NCI-H2196 (cell line): ENCODE measurements around the gene IL10RA.
A peak's percentile ranks its signal among the peaks of the same experiment; 100 is the strongest.
"Not testable (repeated sequence)": the region's sequence is repeated elsewhere in the genome, so short reads cannot be mapped to it uniquely, and the experiment has no call there.

ENCODE experiments used
- DNase-seq: peaks from one replicate; lab custom pipeline; 2025; ENCODE audit not compliant: unreplicated experiment; lab: John Stamatoyannopoulos, UW

The IL10RA gene

GRCh38 chr11:117961896-117962295 lies 24.3 kb upstream of the IL10RA start:
- DNase-seq = no peak

GRCh38 chr11:117962826-117963225 lies 23.4 kb upstream of the IL10RA start:
- DNase-seq = no peak

DNA sequence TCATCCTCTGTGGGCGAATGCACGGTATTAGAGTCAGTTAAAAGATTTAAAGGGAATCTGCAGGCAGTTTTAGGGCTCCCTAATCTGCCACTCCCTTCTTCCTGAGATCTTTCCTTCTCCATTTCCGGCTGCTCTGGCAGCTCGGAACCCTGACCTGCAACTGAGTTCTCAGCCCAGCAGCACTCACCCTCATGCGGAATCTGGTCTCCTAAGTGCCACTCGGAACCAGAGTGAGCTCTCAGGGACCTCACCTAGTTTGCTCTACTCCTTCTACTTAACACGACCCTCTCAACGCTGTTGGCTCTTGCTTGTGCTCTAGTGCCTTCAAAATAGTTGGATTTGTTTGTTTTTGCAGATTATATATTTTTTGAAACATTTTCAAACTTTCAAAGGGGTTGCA lies 19.3 kb upstream of the IL10RA start:
- DNase-seq = no peak

DNA sequence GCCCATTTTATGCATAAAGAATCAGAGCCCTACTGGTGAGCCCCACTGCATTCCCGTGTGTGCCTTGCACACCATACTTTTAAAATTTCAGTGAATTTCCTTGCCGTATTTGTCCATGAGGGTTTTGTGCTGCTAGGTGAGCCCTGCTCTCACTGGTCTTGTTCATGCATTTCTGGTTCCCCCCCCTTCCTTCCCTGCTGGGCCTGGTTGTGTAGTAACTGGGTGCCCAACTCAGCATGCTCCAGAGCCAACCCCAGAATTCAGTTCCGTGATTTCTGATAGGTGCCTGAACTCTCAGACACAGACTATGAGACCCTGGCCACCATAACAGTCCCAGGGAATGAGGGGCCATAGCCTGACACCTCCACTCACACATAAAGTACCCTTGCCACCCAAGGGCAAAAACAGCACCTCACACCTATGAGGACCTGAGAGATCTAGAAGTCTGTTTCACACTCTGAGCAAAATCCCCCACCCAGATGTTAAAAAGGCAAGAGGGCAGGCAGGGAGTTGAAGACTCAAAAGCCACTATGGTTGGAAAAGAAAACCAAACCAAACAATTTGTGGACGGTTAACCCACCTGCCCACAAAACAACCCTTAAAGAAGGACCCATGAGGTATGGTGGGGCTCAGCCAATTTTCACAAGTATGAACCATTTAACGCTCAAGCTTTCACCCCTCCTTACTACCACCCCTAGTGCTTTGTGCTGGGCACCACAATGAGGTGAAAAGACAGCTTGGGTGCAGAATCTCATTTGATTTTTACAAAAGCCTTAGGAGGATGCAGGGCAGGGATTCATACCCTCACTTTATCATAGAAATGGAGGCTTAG lies 16.8 kb upstream of the IL10RA start:
- no peak for DNase-seq

- DNase-seq = no peak
Measured at GRCh38 chr11:117970400-117971024, 15.7 kb upstream of the IL10RA start.

DNA sequence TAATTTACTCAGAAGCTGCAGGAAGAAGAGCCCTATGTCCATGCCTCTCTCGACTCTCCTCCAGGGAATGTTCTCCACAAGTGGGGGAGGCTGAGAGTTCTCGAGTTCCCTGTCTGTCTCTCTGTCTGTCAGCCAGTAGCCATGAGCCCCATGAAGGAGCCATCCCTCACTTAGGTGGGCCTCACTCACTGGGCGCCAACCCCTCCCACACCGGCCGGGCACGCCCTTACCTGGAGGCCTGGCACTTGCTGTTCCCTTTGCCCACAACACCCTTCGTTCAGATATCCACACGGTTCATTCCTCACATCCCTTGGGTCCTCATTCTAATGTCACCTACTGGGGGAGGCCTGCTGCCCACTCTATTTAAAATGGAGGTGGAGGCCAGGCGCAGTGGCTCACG lies 14.2 kb upstream of the IL10RA start:
- DNase-seq = no peak

DNA sequence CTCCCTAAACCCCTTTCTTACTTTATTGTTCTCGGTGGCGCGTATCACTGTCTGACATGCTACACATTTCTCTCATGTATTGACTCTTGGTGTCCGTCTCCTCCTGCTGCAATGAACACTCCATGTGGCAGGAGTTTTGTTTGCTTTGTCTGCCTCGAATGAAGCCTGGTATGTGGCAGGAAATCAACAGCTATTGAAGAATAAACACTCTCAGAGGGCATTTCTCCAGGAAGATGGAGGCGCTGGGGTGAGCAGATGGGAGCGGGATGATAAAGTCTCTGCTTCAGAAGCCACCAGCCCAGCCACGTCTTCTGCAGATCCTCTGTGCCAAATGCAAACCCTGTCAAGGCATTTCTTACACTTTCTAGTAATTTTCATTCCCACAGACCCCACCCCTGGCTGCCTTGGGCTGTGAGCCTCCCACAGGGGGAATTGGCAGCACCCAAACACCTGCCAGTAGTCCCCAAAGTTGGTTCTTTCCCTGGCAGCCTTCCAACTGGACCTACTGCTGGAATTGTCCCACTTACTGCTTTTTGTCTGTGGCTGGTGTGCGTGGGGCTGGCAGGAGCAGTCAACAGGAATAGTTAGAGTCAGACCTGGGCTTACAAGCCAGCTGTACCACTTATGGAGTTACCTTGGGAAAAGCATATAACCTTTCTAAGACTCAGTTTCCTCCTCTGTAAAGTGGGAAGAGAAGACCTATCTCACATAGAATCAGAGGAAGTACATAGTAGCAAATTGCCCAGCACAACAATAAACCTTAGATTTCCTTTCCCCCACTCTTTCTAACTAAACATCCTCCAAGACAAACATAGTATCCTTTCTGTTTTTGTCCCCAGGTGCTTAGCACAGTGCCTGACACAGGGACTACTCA lies 13.3 kb upstream of the IL10RA start:
- peak; percentile 50 for DNase-seq

DNA sequence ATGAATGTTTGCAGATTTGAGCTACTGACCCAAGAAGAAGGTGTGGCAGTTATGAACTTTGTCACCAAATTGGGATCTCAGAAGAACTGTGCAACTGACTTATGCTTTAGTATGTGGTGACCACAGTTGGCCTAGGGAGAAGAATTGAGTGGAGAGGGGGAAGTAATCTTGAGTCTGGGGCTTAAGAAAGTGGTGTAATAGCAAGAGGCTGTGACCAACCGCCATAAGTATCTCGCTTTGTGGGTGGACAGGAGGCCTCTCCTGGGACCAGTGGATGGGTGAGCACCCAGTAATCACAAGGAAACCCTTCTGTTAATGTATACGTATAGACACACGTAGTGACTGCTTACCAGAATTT lies 12.7 kb upstream of the IL10RA start:
- no peak for DNase-seq

GRCh38 chr11:117976445-117976844 lies 9.7 kb upstream of the IL10RA start:
- no peak for DNase-seq

GRCh38 chr11:117977029-117977428 lies 9.2 kb upstream of the IL10RA start:
- no peak for DNase-seq

DNA sequence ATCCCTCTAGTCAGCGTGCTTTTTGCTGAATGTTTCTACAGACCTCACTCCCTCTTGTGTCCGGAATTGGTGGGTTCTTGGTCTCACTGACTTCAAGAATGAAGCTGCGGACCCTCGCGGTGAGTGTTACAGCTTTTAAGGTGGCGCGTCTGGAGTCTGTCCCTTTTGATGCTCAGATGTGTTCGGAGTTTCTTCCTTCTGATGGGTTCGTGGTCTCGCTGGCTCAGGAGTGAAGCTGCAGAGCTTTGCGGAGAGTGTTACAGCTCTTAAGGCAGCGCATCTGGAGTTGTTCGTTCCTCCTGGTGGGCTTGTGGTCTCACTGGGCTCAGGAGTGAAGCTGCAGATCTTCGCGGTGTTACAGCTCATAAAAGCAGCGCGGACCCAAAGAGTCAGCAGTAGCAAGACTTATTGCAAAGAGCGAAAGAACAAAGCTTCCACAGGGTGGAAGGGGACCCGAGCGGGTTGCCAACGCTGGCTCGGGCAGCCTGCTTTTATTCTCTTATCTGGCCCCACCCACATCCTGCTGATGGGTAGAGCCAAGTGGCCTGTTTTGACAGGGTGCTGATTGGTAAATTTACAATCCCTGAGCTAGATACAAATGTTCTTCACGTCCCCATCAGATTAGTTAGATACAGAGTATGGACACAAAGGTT lies 8.5 kb upstream of the IL10RA start:
- DNase-seq = not testable (repeated sequence)

GRCh38 chr11:117978291-117978910 lies 7.8 kb upstream of the IL10RA start:
- not testable (repeated sequence) for DNase-seq

DNA sequence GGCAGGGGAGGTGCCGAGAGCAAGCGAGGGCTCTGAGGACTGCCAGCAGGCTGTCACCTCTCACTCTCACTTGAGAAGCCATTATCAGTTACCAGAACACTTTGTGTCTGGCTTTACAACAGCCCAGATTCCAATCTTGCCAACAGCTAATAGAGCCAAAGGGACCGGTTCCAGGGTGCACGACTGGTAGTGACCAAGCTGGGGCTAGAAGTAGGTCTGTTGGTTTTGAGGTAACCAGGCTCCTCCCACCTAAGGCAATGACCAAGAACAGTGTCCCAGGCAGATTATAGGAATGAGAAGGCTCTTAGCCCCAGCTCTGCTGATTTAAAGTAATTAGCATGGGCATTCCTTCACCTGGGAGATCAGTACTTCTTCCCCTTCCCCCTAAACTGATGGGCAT lies 7.2 kb upstream of the IL10RA start:
- DNase-seq = no peak

DNA sequence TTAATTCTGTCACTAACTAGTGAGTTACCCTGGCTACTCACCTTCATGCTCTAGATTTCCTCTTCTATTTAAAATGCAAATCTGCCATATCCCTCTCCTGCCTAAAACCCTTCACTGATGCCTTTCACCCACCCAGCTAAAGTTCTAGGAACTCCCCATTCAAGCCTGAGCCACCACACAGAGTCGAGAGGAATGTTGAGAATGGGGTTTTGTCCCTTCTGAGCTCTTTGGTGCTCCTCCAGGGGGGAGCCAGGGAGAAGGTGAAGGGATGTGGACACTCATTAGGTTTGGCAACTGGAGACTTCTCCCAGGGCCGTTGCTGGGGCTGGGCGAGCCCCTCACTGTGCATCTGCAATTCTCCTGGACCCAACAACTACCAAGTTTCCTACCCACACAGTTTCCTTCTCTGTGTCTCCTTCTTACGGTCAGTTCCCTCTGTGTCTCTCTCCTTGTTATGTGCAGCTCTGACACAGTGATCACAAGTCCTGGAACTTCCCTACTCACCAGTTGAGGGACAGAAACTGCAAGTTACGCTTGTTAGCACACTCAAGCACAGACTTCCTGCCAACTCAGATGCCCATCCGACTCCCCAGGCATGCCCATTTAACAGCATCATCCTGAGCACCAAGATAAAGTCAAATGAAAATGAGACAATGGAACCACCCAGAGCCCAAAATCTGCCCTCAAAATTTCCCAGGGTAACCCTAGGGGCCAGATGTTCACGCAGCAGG lies 6.5 kb upstream of the IL10RA start:
- DNase-seq = no peak

GRCh38 chr11:117980280-117980679 lies 5.9 kb upstream of the IL10RA start:
- no peak for DNase-seq

- no peak for DNase-seq
Measured at GRCh38 chr11:117980720-117981119, 5.5 kb upstream of the IL10RA start.

- no peak for DNase-seq
Measured at GRCh38 chr11:117983163-117983475, 3.1 kb upstream of the IL10RA start.

- no peak for DNase-seq
Measured at GRCh38 chr11:117984476-117984875, 1.7 kb upstream of the IL10RA start.

DNA sequence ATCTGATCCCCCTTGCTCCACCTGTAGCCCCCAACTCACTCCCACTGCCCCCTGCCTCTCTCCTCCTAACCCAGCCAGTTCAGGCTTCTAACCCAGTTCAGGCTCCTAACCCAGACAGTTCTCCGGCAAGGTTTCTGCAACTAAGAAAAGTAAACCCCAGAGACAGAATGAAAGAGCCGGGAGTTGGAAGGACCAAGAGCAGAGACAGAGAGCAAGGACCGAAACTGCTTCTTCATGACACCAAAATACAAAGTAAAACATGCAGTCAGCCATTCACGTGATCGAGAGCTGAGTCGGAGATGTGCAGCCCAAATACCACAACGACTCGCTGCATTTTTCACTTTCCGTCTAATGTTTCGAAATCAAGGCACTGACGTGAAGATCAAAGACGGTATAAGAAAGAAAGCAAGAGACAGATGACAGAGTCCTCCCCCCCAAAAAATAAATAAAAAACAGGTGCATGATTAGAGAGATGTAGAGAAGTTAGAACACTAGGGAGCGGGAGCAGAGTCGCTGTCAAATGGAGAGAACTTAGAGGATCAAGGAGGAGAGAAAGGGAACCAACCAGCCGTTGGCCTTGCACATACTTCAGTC lies 884 bp downstream of the IL10RA start:
- DNase-seq = no peak
